ENCODE measurements around the gene ZNF280B. TPM values are rescaled to one million over a fixed set of nuclear protein-coding genes. Genes with fewer than 3 reads are reported as not detected.

Gene ZNF280B
- total and polyA plus RNA-seq, 2 of the 13 experiments (the other 11 are each of a cell fraction or from before 2014, with no cell fraction given) = 3.7 to 3.9 TPM

DNA sequence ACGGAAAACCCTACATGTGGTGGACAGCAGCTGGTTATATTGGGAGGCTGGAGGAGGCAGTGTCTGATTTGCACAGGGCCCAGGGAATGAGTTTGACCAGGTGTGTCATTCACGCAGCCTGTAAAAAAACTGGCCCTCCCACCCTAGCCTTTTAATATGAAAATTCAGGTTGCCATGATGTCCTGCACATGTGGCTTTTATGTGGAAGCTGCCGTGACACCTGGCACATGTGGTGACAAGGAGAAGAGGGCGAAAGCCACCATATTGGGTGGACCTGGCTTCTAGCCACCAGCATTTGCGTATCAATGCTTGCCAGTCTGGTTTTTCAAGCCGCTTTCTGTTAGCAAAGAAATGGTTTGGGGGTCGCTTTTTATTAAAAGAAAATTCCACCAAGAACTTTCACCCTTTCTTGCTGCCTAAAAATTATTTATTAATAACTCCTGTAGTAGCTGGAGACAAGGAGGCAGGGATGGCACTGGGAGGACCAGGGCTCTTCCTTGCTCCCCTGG is 43.4 kb downstream of the ZNF280B start:
- WGBS (ENCODE audit: low lambda C conversion rate) = 42% methylated on average over 7 of the region's 7 CpGs
- peaks cover 0 to 6% of the 10 kb centered on the region in 2 experiments; a peak in 1 of 5 replicates for H3K27me3 ChIP-seq (ENCODE audit: control insufficient read depth in 1 of 2, insufficient read depth in 2 of 2, low read length in 2 of 2)
- H3K4me2 ChIP-seq (ENCODE audit: low read depth, low read length) = no peak overlapping the region
- DNase-seq (ENCODE audit: low spot score) = no peak
- H2AFZ ChIP-seq (ENCODE audit: low read length) = no peak overlapping the region
- no peaks in the 10 kb centered on the region for H3K4me1 ChIP-seq (ENCODE audit: insufficient read depth, low read length)
- ATAC-seq = no peak
- ChIA-PET CTCF (ENCODE audit: low intra/inter-chr PET ratio, low total read pairs) (interaction anchor here (1.7 to 2.0 kb wide), 3 partner anchors 88 to 122 kb away, joined by 7 to 14 read pairs (median 8); no protein-coding TSS in a partner anchor), POLR2A (no interaction called here)
- intact Hi-C loops (cut with micrococcal nuclease; ENCODE audit: unreplicated experiment) (loop anchor here (10.0 kb wide), 1 partner anchor 120 kb away; no protein-coding TSS in a partner anchor), in situ Hi-C loops (cut with HindIII; ENCODE audit: extremely low pct_ligation_motif_present, low pct_unique_long_range_greater_than_20kb) (no loop called here)
- no peaks in the 10 kb centered on the region for H4K20me1 ChIP-seq (ENCODE audit: insufficient read depth, low read length)
- no peaks in the 10 kb centered on the region for H3K36me3 ChIP-seq (replicated peaks in 1 of 2; ENCODE audit: control insufficient read depth in 1 of 2, insufficient read depth in 2 of 2, low read length in 2 of 2)
- BruUV-seq (replicated peaks) = no TSS peak
- H3K9me3 ChIP-seq (ENCODE audit: low read length) = peaks cover 4% of the 10 kb centered on the region; the same call in 1 of the 2 replicates
- no peaks in the 10 kb centered on the region for H3K79me2 ChIP-seq (ENCODE audit: insufficient read depth, low read length)
- H3K4me3 ChIP-seq (replicated peaks in 1 of 3; ENCODE audit: insufficient read depth in 1 of 3, low read depth in 2 of 3, low read length in 3 of 3) = no peak overlapping the region
- TF ChIP-seq JUNB (CRISPR knock-in tag; IDR thresholded peaks at IDR 0.05; ENCODE audit: borderline replicate concordance) = no peak
- TF ChIP-seq ZNF33A (CRISPR knock-in tag; IDR thresholded peaks at IDR 0.05; ENCODE audit: borderline replicate concordance) = no peak
- no peak for TF ChIP-seq ZNF451 (CRISPR knock-in tag; IDR thresholded peaks at IDR 0.05)
- TF ChIP-seq FLYWCH1 (CRISPR knock-in tag; IDR thresholded peaks at IDR 0.05) = no peak
- TF ChIP-seq RELA (CRISPR knock-in tag; IDR thresholded peaks at IDR 0.05) = no peak
- TF ChIP-seq MATR3 (CRISPR knock-in tag; IDR thresholded peaks at IDR 0.05) = no peak
- TF ChIP-seq ZNF891 (CRISPR knock-in tag; IDR thresholded peaks at IDR 0.05) = no peak
- no peak for TF ChIP-seq ZNF230 (CRISPR knock-in tag; IDR thresholded peaks at IDR 0.05)
- no peak for TF ChIP-seq SMAD3 (CRISPR knock-in tag; IDR thresholded peaks at IDR 0.05)
- TF ChIP-seq, protein P1, sequence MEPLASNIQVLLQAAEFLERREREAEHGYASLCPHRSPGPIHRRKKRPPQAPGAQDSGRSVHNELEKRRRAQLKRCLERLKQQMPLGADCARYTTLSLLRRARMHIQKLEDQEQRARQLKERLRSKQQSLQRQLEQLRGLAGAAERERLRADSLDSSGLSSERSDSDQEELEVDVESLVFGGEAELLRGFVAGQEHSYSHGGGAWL (CRISPR knock-in tag; IDR thresholded peaks at IDR 0.05) = no peak
- TF ChIP-seq, protein P2, sequence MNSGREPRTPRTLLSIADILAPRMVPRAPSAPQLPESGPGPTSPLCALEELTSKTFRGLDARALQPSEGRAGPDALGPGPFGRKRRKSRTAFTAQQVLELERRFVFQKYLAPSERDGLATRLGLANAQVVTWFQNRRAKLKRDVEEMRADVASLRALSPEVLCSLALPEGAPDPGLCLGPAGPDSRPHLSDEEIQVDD (CRISPR knock-in tag; IDR thresholded peaks at IDR 0.05; ENCODE audit: borderline replicate concordance) = no peak
- TF ChIP-seq ZNF337 (CRISPR knock-in tag; IDR thresholded peaks at IDR 0.05; ENCODE audit: borderline replicate concordance, low read depth) = no peak
- TF ChIP-seq, protein P3, sequence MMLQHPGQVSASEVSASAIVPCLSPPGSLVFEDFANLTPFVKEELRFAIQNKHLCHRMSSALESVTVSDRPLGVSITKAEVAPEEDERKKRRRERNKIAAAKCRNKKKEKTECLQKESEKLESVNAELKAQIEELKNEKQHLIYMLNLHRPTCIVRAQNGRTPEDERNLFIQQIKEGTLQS (CRISPR knock-in tag; IDR thresholded peaks at IDR 0.05) = no peak
- H3K27ac ChIP-seq (ENCODE audit: extremely low read length, insufficient read depth, low read length) = no peak overlapping the region
- H3K9ac ChIP-seq (ENCODE audit: insufficient read depth, low read depth, low read length) = no peak overlapping the region
- no peak for FAIRE-seq

Measured in HepG2 (cell line).